Endometrial microvascular endothelial cells (primary cell): ENCODE results near the gene TNKS1BP1. TPM values are rescaled to one million over a fixed set of nuclear protein-coding genes. Genes with fewer than 3 reads are reported as not detected.
"Not testable (repeated sequence)": the region's sequence is repeated elsewhere in the genome, so short reads cannot be mapped to it uniquely, and the experiment has no call there.

ENCODE experiments used
- in situ Hi-C: cut with HindIII; loops from 2 replicates; pipeline ENCODE4 v1.10.0; 2017; ENCODE audit warnings: low sequenced_read_pairs, low pct_unique_long_range_greater_than_20kb; ENCODE audit errors: inconsistent ontology term
- total RNA-seq: library from RNA; depleted of rRNA; stranded (reverse); fragments of >200 nt; gene quantifications from one replicate; pipeline ENCODE4 v1.2.3, GENCODE V29; 2015; ENCODE audit errors: inconsistent ontology term

The TNKS1BP1 gene
- total RNA-seq, 1 donor from 2014 or later = 57.4 TPM

DNA sequence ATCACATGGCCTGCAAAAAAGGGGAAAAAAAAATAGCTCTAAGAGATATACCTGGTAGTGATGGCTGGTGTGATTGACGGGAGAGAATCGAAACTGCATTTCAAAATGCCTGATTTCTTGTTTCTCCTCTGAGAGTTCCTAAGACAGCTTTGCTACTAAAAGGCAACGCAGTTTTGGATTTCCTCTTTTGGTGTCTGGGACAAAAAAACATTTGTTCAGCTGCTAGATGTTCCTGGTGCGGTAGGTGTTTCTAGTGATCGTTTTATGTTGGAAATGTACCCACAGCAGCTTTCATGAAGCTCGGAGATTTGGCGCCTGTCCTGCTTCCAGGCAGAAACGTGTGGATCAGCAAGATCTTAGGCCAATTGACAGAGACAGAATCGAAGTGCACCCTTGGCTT lies 31.5 kb upstream of the TNKS1BP1 start:
- in situ Hi-C loops = no loop called here

DNA sequence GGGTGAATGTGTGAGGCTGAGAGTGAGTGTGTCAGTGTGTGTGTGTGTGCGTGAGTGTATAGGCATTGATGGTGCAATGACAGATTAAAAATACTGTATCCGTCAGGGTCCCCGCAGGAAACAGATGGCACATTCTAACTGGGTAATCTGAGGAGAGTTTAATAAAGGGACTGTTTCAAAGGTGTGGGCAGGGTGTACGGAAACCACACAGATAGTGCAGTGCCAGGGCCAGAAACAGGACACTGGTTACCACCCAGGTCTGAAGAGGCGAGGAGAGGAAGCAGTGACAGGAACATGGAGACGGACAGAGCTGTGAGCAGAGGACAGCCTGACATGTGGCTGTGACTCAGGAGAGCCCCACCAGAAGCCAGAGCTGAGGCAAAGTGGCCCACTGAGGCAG lies 29.9 kb upstream of the TNKS1BP1 start:
- in situ Hi-C loops = no loop called here

DNA sequence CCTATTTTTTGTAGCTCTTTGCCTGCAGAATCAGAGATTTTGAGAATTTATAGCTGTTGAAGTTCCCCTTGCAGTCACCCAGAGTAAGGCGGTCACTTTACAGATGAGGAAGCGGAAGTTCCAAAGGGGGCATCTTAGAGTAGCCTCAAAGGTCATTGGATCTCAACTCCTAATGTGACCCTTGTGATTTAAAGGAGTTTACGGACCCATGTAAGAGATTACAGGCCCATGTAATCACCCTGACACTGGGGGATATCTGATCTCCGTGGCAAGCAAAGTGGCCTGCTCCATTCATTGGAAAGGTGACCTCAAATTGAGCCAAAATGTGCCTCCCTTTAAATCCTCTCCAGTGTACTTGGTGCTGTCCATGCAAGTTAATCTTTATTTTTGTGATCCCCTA lies 29.1 kb upstream of the TNKS1BP1 start:
- in situ Hi-C loops = no loop called here

GRCh38 chr11:57353446-57353845 lies 28.7 kb upstream of the TNKS1BP1 start:
- in situ Hi-C loops = no loop called here

- in situ Hi-C loops = no loop called here
Measured at GRCh38 chr11:57353036-57353435, 28.3 kb upstream of the TNKS1BP1 start.

GRCh38 chr11:57349491-57350274 lies 24.9 kb upstream of the TNKS1BP1 start:
- in situ Hi-C loops = no loop called here

DNA sequence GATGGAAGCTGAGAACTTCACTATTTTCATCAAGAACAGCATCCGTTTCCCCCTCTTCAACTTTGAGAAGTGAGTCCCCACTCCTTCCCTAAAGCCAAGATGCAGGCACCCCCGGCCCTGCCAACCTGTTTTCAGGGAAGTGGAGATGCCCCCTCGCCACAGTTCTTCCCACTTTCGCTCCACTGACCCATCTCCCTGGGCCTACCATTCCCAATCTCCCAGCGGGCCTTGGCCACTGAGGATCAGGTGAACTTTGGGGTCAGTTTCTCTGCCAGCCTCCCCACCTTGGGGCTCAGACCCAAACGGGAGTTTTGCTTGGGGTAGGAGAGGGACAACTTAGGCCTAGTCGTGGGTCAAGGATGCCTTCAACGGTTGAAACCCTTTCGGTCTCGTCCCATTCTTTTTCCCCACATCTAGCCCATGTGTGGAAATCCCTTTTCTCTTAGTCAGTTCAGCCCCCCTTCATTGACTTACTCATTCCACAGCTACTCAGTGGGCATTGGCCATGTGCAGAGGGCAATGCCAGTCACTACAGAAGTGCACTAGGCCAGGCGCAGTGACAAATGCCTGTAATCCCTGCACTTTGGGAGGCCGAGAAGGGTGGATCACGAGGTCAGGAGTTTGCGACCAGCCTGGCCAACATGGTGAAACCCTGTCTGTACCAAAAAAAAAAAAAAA lies 24.0 kb upstream of the TNKS1BP1 start:
- in situ Hi-C loops = no loop called here

DNA sequence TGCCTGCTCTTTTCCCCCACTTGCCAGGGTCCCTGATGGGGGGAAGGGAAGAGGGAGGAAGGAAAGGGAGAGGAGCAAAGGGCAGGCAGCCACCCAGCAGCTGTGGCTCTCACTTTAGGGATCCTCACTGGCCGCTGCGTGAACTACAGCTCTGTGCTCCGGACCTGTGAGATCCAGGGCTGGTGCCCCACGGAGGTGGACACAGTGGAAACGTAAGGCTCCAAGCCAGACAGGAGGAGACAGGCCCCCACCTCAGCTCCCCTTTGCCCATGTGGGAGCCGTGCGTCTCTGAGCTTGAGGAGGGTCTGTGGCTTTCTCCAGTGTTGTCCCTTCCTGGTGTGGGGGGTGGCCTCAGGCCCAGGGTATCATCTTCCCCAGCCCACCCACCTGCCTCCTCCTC lies 23.3 kb upstream of the TNKS1BP1 start:
- in situ Hi-C loops = no loop called here

GRCh38 chr11:57347336-57347735 lies 22.6 kb upstream of the TNKS1BP1 start:
- in situ Hi-C loops = no loop called here

DNA sequence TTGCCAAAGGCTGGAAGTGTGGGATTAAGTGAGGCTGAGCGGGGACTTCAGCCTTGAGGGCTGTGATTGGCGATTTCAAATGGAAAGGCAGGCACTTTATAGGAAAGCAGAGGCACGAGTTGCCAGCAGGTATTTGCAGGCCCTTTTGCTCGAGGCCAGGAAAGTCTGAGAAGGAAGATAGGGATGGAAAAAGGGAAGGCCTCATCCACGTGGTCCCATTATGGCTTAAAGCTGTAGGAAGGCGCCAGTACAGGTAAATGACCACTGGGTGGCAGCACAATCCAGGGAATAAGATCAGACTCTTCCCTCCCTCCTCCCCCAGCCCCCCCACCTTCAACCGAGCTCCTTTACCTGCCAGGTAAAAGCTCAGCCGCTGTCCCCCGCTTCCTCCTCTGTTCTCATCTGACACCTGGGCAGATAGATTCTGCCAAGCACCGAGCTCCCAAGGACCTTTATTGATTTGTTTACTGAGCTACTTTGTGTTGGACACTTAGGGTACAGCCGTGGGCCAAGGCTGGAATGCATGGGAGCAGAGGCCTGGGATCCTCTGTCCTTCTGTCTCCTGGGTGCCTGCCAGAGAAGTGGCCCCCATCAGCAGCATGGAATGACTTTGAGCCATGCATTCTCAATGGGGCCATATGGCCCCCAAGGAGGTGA lies 20.9 kb upstream of the TNKS1BP1 start:
- in situ Hi-C loops = no loop called here

GRCh38 chr11:57344826-57345225 lies 20.1 kb upstream of the TNKS1BP1 start:
- in situ Hi-C loops = no loop called here

GRCh38 chr11:57343825-57344224 lies 19.1 kb upstream of the TNKS1BP1 start:
- in situ Hi-C loops = no loop called here

DNA sequence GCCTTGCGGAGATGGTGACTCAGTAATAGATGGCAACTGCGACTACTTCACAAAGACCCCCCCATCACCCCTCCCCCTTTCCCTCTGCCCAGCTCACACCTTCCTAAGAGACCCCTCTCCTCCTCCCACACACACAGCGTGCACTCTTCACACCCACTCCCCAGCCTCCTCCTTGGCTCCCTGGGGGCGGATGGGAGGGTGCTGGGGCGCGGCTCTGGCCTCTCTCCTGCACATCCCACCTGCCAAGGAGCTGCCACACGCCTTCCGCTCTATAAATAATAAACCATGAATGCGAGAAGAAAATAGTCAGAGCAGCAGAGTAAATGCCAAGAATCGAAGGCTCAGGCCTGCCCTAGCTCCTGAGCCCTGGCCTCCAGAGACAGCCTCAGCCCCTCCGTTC lies 17.9 kb upstream of the TNKS1BP1 start:
- in situ Hi-C loops = no loop called here

- in situ Hi-C loops = no loop called here
Measured at GRCh38 chr11:57341250-57341808, 16.6 kb upstream of the TNKS1BP1 start.

DNA sequence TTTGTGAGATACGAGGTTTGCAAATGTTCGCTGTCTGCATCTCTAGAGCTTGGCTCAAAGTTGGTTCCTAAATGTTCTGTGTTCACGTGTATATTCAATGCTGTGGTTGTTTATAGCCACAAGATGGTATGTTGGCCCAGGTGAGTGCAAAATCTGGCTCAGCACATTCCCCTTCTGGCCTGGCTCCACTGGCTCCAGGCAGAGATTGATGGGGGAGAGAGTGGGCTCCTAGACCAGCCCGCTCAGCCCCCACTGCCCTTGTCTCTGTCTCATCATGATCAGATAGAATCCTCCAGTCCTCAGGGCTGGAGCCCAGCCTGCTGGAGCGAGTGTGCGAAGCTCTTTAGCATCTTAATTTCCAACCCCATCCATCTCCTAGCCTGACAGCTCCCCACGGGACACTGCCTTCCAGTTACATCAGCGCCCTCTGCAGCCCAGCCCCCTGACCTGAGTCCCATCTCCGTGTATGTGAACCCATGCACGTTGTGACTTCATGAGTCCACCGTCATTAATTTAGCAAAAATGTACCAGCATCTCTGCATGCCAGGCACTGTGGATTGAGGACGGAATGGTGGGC lies 15.4 kb upstream of the TNKS1BP1 start:
- in situ Hi-C loops = no loop called here

DNA sequence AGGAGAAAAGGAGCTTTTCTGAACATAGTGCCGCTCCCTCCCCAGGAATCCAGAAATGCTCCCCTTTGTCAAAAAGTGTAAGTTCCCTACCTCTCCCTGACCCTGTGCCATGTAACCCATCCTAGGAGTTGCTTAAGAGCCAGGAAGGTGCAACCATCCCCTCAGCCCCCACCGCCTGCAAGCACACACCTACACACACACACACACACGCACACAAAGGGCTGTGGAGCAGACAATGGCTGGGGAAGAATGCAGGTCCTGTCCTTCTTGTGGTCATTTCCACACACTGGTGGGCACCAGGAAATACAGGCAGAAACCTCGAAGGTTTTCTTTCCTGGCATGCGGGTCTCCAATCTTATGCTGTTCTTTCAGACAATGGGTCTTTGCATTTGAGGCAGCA lies 14.6 kb upstream of the TNKS1BP1 start:
- in situ Hi-C loops = no loop called here

- in situ Hi-C loops = no loop called here
Measured at GRCh38 chr11:57338142-57338541, 13.4 kb upstream of the TNKS1BP1 start, which contains the start of gene P2RX3. P2RX3 (plus strand) TSS chr11:57338352; CDS start chr11:57338551, 199 bp downstream.

GRCh38 chr11:57336856-57337255 lies 12.1 kb upstream of the TNKS1BP1 start:
- in situ Hi-C loops = not testable (repeated sequence)

- in situ Hi-C loops = no loop called here
Measured at GRCh38 chr11:57336111-57336666, 11.4 kb upstream of the TNKS1BP1 start.
